Ectodermal cell (in vitro differentiated cells): ENCODE results near the gene PCBP3.

Source experiments
- H3K27ac ChIP-seq: 2 replicates; pipeline ENCODE4 v1.7.0; 2013; ENCODE audit warnings: mild to moderate bottlenecking, low read depth, low read length; ENCODE audit not compliant: insufficient read depth, poor library complexity, severe bottlenecking
- H3K27me3 ChIP-seq: 2 replicates; pipeline ENCODE4 v1.7.0; 2013; ENCODE audit warnings: mild to moderate bottlenecking, low read length; ENCODE audit not compliant: insufficient read depth, control insufficient read depth, poor library complexity, severe bottlenecking
- H3K36me3 ChIP-seq: one replicate; pipeline ENCODE4 v1.7.0; 2013; ENCODE audit warnings: low read length; ENCODE audit not compliant: control insufficient read depth, insufficient read depth
- H3K4me1 ChIP-seq: one replicate; pipeline ENCODE4 v1.7.0; 2013; ENCODE audit warnings: low read length; ENCODE audit not compliant: control insufficient read depth, insufficient read depth
- H3K4me3 ChIP-seq: 2 replicates; pipeline ENCODE4 v1.7.0; 2013; ENCODE audit warnings: low read depth, low read length, control low read depth; ENCODE audit not compliant: insufficient read depth
- H3K9me3 ChIP-seq: 2 replicates; pipeline ENCODE4 v1.7.0; 2013; ENCODE audit warnings: mild to moderate bottlenecking, low read length, moderate library complexity; ENCODE audit not compliant: control insufficient read depth
- WGBS, 2 experiments: methylation state at CpG; one replicate each; pipeline ENCODE4 v1.1.7; 2013; ENCODE audit warnings: missing lambda C conversion rate in 2 of 2; 5-methylcytosine and 5-hydroxymethylcytosine counted together

PCBP3 gene

DNA sequence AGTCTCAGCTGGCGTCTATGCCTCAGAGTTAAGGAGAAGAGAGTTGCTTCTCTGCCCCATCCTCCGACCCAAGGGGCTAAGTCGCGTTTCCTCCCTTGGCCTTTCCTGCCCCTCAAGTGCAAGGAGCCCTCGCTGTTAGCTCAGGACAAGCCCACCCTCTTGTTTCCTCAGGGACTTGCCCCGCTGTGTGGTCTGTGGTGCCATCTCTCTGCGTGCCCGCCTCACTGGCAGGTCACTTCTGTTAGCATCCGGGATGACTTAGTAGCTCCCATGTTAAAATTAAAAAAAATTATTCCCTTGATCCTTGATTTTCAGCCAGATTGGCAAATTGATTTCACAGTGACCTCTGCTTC, 96.5 kb downstream of the PCBP3 start:
- H3K4me3 ChIP-seq, result no peak overlapping the region
- no peaks in the 10 kb centered on the region for H3K4me1 ChIP-seq
- 94% methylated on average over 9 of the region's 9 CpGs for WGBS, 2 experiments
- peak overlapping the region; percentile 26 for H3K27ac ChIP-seq
- no peaks in the 10 kb centered on the region for H3K36me3 ChIP-seq
- H3K9me3 ChIP-seq, result no peaks in the 10 kb centered on the region
- no peaks in the 10 kb centered on the region for H3K27me3 ChIP-seq

DNA sequence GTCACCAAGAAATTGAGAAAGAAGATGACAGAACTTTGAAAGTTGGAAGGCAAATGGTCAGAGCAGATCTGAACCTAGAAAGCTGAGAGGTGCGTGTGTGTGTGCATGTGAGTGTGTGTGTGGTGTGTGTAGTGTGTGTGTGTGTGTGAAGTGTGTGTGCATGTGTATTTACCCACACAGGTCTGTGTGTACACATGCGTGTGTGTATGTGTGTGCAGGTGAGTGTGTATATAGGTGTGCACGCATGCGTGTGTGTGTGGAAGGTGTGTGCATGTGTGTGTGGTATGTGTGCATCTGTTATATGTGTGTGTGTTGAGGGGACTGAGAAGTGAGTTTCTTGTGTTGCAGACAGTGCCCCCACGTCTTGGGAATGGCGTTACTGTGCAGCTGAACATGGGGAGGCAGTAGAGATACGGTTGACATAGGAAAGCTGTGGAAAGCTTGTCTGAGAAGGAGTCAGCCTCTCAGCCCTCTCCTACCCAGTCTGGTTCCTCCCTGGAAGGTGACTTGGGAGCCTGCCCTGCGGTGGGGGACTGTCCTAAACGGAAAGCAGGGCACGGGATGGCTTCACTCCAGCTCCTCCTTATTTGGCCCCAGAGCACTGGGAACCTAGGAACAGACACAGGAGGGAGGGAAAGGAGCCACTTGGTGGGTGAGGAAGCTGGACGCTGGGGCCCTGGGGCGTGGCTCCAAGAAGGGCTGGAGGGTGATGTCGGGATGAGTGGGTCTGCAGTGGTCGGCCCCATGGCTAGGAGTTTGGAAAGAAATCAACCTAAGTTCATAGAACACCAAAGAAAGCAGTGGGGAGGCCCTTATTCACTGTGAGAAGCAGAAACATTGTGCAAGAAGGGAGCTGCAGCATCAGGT, 97.2 kb downstream of the PCBP3 start:
- 87 to 88% methylated on average over 14 of the region's 14 CpGs for WGBS, 2 experiments

DNA sequence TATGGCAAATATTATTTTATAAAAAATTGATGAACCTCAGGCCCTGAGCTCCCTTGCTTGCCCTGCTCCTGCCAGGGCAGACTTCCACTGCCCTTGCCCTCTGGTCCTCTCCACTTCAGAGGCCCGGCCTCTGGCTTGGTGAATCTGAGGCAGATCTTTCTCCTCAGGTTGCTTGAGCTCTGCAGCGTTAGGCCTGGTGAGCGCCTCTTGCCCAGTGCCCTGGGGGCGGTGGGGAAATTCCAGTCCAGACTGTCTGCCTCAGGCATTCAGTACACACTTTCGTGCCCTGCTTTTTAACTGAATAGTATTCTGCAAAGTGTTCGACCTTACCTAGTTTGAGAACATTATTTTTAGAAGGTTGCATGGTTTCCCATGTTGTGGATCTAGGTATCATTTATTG, 98.2 kb downstream of the PCBP3 start:
- no peaks in the 10 kb centered on the region for H3K4me1 ChIP-seq
- 84 to 90% methylated on average over 6 of the region's 6 CpGs for WGBS, 2 experiments
- no peaks in the 10 kb centered on the region for H3K36me3 ChIP-seq
- H3K27ac ChIP-seq, result no peak overlapping the region
- H3K9me3 ChIP-seq, result no peaks in the 10 kb centered on the region
- no peaks in the 10 kb centered on the region for H3K27me3 ChIP-seq
- H3K4me3 ChIP-seq, result no peak overlapping the region

More for the DNA sequence above, 97.2 kb downstream of the PCBP3 start:
- Histone ChIP-seq H3K27ac (peak overlapping the region; percentile 26), H3K27me3 (no peaks in the 10 kb centered on the region), H3K9me3 (no peaks in the 10 kb centered on the region), H3K4me1 (no peaks in the 10 kb centered on the region), H3K4me3 (no peak overlapping the region), H3K36me3 (no peaks in the 10 kb centered on the region)

DNA sequence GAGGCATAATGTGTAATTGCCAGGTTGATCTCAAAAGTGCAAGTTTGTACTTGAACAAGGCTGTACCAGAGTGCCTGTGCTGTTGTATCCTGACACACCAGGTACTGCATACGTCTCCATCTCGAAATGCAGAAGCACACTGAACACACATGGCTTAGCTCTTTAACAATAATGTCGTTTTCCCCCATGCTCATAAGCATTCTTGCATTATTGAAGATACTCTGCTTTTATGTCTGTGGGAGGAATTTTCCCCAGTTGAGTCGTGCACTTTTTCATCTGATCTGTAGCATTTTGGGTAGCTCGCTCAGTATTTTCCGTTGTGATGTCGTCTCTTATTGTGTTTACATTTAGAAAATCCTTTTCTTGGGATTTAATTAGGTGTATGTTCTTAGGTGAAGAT, 98.7 kb downstream of the PCBP3 start:
- no peak overlapping the region for H3K4me3 ChIP-seq
- no peak overlapping the region for H3K27ac ChIP-seq
- no peaks in the 10 kb centered on the region for H3K27me3 ChIP-seq
- no peaks in the 10 kb centered on the region for H3K9me3 ChIP-seq
- no peaks in the 10 kb centered on the region for H3K36me3 ChIP-seq
- 88 to 97% methylated on average over 7 of the region's 7 CpGs for WGBS, 2 experiments
- H3K4me1 ChIP-seq, result peaks cover 1% of the 10 kb centered on the region

DNA sequence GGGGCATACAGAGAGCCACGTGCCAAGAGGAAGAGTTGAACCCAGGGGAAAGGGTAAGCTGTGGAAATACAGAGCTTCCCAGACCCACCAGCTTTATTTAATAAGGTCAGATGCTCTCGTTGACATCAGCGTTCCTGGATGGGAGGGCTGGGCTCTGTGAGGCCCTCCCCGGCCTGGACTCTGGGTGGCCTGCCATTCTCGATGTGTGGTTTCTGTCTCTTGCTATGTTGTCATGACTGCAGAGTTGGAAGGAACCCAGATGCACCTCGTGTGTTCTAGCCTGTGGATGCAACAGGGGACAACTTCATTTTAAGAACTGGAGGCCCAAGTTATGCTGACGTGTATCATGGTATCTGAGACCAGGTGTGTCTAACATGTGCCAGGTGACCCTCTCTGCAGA, 101.7 kb downstream of the PCBP3 start:
- Histone ChIP-seq H3K27me3 (no peaks in the 10 kb centered on the region), H3K36me3 (no peaks in the 10 kb centered on the region), H3K27ac (no peak overlapping the region), H3K4me3 (no peak overlapping the region), H3K9me3 (no peaks in the 10 kb centered on the region), H3K4me1 (peaks cover 9% of the 10 kb centered on the region)
- WGBS, 2 experiments, result 94 to 95% methylated on average over 7 of the region's 7 CpGs

DNA sequence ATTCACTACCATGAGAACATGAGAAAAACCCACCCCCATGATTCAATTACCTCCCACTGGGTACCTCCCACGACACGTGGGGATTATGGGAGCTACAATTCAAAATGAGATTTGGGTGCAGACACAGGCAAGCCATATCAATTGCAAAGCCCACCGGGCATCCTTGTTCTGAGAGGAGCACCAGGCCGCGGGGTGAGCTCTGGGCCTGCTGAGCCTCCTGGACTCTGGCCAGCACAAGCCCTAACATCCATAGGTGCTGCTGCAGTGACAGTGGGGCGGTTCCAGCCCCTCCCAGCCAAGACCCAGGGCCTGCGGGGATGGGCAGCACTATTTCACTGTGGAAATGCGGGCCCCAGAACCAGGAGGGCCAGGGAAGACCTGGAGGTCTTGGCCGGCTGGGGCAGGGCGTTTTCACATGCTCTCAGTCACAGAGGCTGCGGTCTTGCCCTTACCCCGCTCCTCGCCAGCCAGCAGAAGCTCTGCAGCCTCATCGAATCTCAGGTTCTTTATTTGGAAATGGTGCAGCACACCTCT, 103.8 kb downstream of the PCBP3 start:
- no peaks in the 10 kb centered on the region for H3K9me3 ChIP-seq
- H3K36me3 ChIP-seq, result no peaks in the 10 kb centered on the region
- 90 to 91% methylated on average over 14 of the region's 14 CpGs for WGBS, 2 experiments
- peaks cover 9% of the 10 kb centered on the region for H3K4me1 ChIP-seq
- H3K27me3 ChIP-seq, result no peaks in the 10 kb centered on the region
- no peak overlapping the region for H3K4me3 ChIP-seq
- H3K27ac ChIP-seq, result no peak overlapping the region

DNA sequence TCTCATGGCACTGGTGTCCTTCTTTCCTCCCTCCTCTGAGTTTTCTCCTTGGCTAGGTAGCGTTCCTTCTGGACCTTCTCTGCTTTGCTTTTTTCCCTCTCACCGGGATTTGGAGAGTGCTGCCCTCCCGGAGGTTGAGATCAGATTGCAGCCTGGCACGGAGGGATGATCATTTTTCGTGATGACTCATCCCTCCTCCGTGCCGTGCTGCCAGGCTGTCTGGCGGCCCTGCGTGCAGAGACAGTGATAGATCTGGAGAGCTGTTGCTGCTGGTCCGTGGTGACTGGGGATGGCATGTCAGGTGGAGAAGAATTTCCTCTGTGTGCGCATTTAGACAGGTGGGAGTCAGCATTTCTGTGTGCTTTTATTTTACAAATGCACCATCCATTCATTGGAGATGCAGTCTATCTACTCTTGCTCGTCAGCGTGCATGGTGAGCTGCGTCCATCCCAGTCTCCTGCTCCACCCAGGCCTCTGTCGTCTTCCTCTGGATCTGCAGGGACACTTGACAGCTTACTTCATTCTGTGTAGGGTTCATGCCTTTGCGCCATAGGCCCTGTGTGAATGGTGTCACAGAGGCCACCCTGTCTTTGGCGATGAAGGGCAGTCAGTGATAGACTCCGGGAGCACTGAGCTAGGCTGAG, 104.4 kb downstream of the PCBP3 start:
- no peaks in the 10 kb centered on the region for H3K9me3 ChIP-seq
- H3K27me3 ChIP-seq, result no peaks in the 10 kb centered on the region
- peaks cover 9% of the 10 kb centered on the region for H3K4me1 ChIP-seq
- H3K36me3 ChIP-seq, result no peaks in the 10 kb centered on the region
- no peak overlapping the region for H3K4me3 ChIP-seq
- 64 to 68% methylated on average over 18 of the region's 18 CpGs for WGBS, 2 experiments
- no peak overlapping the region for H3K27ac ChIP-seq

DNA sequence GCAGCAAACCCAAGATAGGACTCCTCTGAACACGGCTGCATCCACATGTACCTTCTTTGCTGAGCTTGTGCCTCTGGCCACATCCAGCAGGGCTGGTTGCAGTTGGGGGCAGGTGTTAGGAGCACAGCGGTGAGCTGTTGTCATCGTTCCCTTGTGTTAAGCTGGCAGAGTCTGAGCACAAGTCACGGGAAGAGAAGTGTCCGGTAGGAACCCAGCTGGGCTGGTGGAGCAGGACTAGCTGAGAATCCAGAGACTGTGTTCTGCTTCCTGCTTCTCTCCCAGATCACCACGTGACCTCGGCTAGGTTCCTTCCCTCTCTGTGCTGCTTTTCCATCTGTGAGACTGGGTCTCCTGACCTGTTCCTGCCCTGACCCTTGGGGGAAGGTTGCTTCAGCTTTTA, 105.1 kb downstream of the PCBP3 start:
- Histone ChIP-seq H3K36me3 (no peaks in the 10 kb centered on the region), H3K27ac (no peak overlapping the region), H3K4me3 (no peak overlapping the region), H3K9me3 (no peaks in the 10 kb centered on the region), H3K4me1 (peaks cover 9% of the 10 kb centered on the region), H3K27me3 (no peaks in the 10 kb centered on the region)
- 91 to 92% methylated on average over 7 of the region's 7 CpGs for WGBS, 2 experiments

DNA sequence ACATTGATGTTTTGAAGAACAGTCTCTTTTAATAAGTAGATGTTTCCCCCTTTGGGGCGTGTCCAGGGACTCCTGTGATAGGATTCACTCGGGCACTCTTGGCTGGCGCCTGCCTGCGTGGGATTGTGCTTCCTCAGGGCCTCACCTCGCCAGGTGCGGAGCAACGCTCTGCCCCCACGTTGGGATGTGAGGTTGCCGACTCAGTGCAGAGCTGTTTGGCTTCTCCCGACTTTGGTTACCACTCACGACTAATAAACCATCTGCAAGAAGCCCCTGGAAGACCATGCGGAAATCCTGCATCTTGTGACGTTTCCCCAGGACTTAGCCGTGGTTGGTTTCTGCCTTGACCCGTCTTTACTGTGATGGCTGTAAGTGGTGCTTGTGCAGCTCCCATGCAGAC, 106.4 kb downstream of the PCBP3 start:
- Histone ChIP-seq H3K4me1 (peaks cover 9% of the 10 kb centered on the region), H3K9me3 (peaks cover 2% of the 10 kb centered on the region)
- 94 to 96% methylated on average over 15 of the region's 15 CpGs for WGBS, 2 experiments

DNA sequence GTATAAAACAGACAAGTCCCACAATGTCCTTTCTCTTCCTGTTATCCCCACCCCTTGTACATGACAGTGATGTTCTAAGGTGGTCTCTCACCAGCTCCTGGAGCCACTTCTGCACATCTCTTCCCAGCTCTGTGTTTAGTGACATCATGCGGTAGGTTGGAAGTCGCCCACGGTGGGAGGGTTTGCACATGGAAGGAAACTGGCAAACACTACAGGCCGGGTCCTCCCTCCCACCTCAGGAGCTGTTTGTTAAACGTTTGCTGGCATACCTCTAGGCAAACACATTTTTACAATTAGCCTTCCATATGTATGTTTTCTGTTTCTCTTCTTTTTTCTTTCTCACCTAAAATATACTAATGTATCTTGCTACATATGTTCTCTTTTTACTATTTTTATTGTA, 107.4 kb downstream of the PCBP3 start:
- H3K27ac ChIP-seq, result no peak overlapping the region
- H3K27me3 ChIP-seq, result no peaks in the 10 kb centered on the region
- H3K4me1 ChIP-seq, result peaks cover 9% of the 10 kb centered on the region
- no peak overlapping the region for H3K4me3 ChIP-seq
- WGBS, 2 experiments, result 85 to 87% methylated on average over 5 of the region's 5 CpGs
- peaks cover 2% of the 10 kb centered on the region for H3K9me3 ChIP-seq
- no peaks in the 10 kb centered on the region for H3K36me3 ChIP-seq

More for the DNA sequence above, 106.4 kb downstream of the PCBP3 start:
- H3K27me3 ChIP-seq, result no peaks in the 10 kb centered on the region
- H3K27ac ChIP-seq, result no peak overlapping the region
- H3K4me3 ChIP-seq, result no peak overlapping the region
- no peaks in the 10 kb centered on the region for H3K36me3 ChIP-seq
